ENCODE data around the gene ZBTB8B. TPM values are rescaled to one million over a fixed set of nuclear protein-coding genes. Genes with fewer than 3 reads are reported as not detected.

Gene ZBTB8B
- total and polyA plus RNA-seq, 2 donors (not counting 3 experiments of a cell fraction or from before 2014, with no cell fraction given): 0.01 to 0.02 TPM

GRCh38 chr1:32500387-32501209 is 35.7 kb downstream of the ZBTB8B start:
- CTCF ChIA-PET: interaction anchor here (1.9 kb wide), 1 partner anchor 20 kb away, joined by 4 read pairs; no protein-coding TSS in a partner anchor
- intact Hi-C loops (cut with micrococcal nuclease): loop anchor here (2.0 kb wide), 3 partner anchors 40 to 316 kb away; partner anchors contain the start of genes S100PBP and YARS1
- Histone ChIP-seq H3K9ac (replicated peaks; ENCODE audit: extremely low read depth, insufficient read depth, low read length) (peak overlapping the region; percentile 81), H3K4me1 (ENCODE audit: control insufficient read depth, extremely low read depth, insufficient read depth, low read length) (peaks cover 30% of the 10 kb centered on the region), H3K79me2 (ENCODE audit: control insufficient read depth, insufficient read depth, low read length) (no peaks in the 10 kb centered on the region), H3K9me1 (replicated peaks; ENCODE audit: control insufficient read depth, extremely low read depth, insufficient read depth, low read length) (no peaks in the 10 kb centered on the region), H2AFZ (ENCODE audit: low read depth, low read length) (peak overlapping the region; percentile 87), H3K36me3 (ENCODE audit: control insufficient read depth in 2 of 2, extremely low read depth in 1 of 2, insufficient read depth in 2 of 2, low read length in 2 of 2) (no peaks in the 10 kb centered on the region), H3K4me2 (ENCODE audit: insufficient read depth, low read length) (peak overlapping the region; percentile 88), H3K27ac (ENCODE audit: insufficient read depth, low read depth, low read length) (peak overlapping the region; percentile 55), H3K27me3 (ENCODE audit: control insufficient read depth in 2 of 2, insufficient read depth in 2 of 2, low read length in 2 of 2) (no peaks in the 10 kb centered on the region), H3K4me3 (replicated peaks in 1 of 3; ENCODE audit: insufficient read depth in 1 of 3, low read depth in 1 of 3, low read length in 3 of 3) (peak overlapping the region; percentile 48 to 83 (median 74)), H4K20me1 (replicated peaks; ENCODE audit: control insufficient read depth, extremely low read depth, insufficient read depth, low read length) (no peaks in the 10 kb centered on the region), H3K9me3 (replicated peaks; ENCODE audit: control insufficient read depth, insufficient read depth, low read length) (no peaks in the 10 kb centered on the region)
- no peak for TF ChIP-seq FOS (IDR thresholded peaks at IDR 0.05; ENCODE audit: borderline replicate concordance, insufficient read depth, low read length)
- peak; percentile 73 for TF ChIP-seq POLR2A (IDR thresholded peaks at IDR 0.05; ENCODE audit: low read depth, low read length)
- no peak for TF ChIP-seq MYC (IDR thresholded peaks at IDR 0.05; ENCODE audit: low read depth, low read length)
- no peak for TF ChIP-seq MAX (IDR thresholded peaks at IDR 0.05; ENCODE audit: insufficient read depth, insufficient read length)
- peak; percentile 53 for TF ChIP-seq POLR2AphosphoS5 (IDR thresholded peaks at IDR 0.05; ENCODE audit: insufficient read depth, low read depth, low read length)
- TF ChIP-seq JUN (IDR thresholded peaks at IDR 0.05; ENCODE audit: borderline replicate concordance, insufficient read depth, insufficient read length, low read depth): no peak
- TF ChIP-seq CTCF (IDR thresholded peaks at IDR 0.05; ENCODE audit: extremely low read depth in 1 of 2, insufficient read depth in 1 of 2, low read depth in 1 of 2, low read length in 2 of 2): no peak
- TF ChIP-seq EZH2 (IDR thresholded peaks at IDR 0.05; ENCODE audit: borderline replicate concordance, low read depth, low read length, severe bottlenecking): no peak
- TF ChIP-seq GATA2 (IDR thresholded peaks at IDR 0.05; ENCODE audit: insufficient read depth, insufficient read length, low read depth, low read length): no peak
- dilution Hi-C loops (cut with MboI; ENCODE audit: extremely low pct_ligation_motif_present, low sequenced_read_pairs): no loop called here
- POLR2A ChIA-PET: interaction anchor here (0.6 kb wide), 1 partner anchor 62 kb away, joined by 4 read pairs; no protein-coding TSS in a partner anchor
- peak; percentile 75 for FAIRE-seq
- DNase-seq (ENCODE audit: low read depth, low spot score): peak; percentile 49
- BruUV-seq (replicated peaks): TSS peak; percentile 67
